Amygdala (tissue), 56 donors: Measurements from ENCODE around the gene SUPT16H.

Source experiments
- DNase-seq, 56 donors: peaks; one replicate each; lab custom pipeline; 2025; lab: John Stamatoyannopoulos, UW

SUPT16H gene

GRCh38 chr14:21369949-21370679 is 13.7 kb downstream of the SUPT16H start:
- no peak for DNase-seq

- no peak for DNase-seq
Observed at GRCh38 chr14:21367582-21368144, 16.2 kb downstream of the SUPT16H start.

GRCh38 chr14:21356511-21356910 is 27.3 kb downstream of the SUPT16H start:
- DNase-seq = no peak

GRCh38 chr14:21352587-21352986 is 31.2 kb downstream of the SUPT16H start:
- no peak for DNase-seq

GRCh38 chr14:21350539-21350938 is 33.3 kb downstream of the SUPT16H start:
- DNase-seq = no peak

GRCh38 chr14:21347201-21347600 is 36.6 kb downstream of the SUPT16H start:
- DNase-seq = no peak

GRCh38 chr14:21346532-21347135 is 37.2 kb downstream of the SUPT16H start:
- no peak for DNase-seq

- DNase-seq = no peak
Observed at GRCh38 chr14:21343035-21343794, 40.6 kb downstream of the SUPT16H start.

- no peak for DNase-seq
Observed at GRCh38 chr14:21334202-21334906, 49.5 kb downstream of the SUPT16H start.

- DNase-seq = no peak
Observed at GRCh38 chr14:21332950-21333349, 50.9 kb downstream of the SUPT16H start.

GRCh38 chr14:21326972-21327371 is 56.8 kb downstream of the SUPT16H start:
- no peak for DNase-seq

GRCh38 chr14:21322716-21323115 is 61.1 kb downstream of the SUPT16H start:
- DNase-seq = no peak

GRCh38 chr14:21320913-21321312 is 62.9 kb downstream of the SUPT16H start:
- DNase-seq = no peak

- DNase-seq = no peak
Observed at GRCh38 chr14:21317398-21317797, 66.4 kb downstream of the SUPT16H start.

- no peak for DNase-seq
Observed at GRCh38 chr14:21313512-21313911, 70.3 kb downstream of the SUPT16H start.

- DNase-seq = no peak
Observed at GRCh38 chr14:21311614-21312013, 72.2 kb downstream of the SUPT16H start.

GRCh38 chr14:21309956-21310355 is 73.9 kb downstream of the SUPT16H start:
- DNase-seq = no peak

- no peak for DNase-seq
Observed at GRCh38 chr14:21309238-21309636, 74.6 kb downstream of the SUPT16H start.

- DNase-seq = peak in 51 of 56 donors; percentile 2 to 80 (median 43)
Observed at GRCh38 chr14:21308479-21309237, 75.2 kb downstream of the SUPT16H start.

- no peak for DNase-seq
Observed at GRCh38 chr14:21308132-21308478, 75.7 kb downstream of the SUPT16H start.
